ENCODE measurements around the gene CBLB.
"Not testable (repeated sequence)": the region's sequence is repeated elsewhere in the genome, so short reads cannot be mapped to it uniquely, and the experiment has no call there.

The CBLB gene

GRCh38 chr3:105785803-105786202 lies 83.0 kb downstream of the CBLB start:
- peak in 1 of 14 donors; percentile 40 for DNase-seq

GRCh38 chr3:105783631-105784030 lies 85.2 kb downstream of the CBLB start:
- DNase-seq, result no peak

GRCh38 chr3:105781871-105782270 lies 86.9 kb downstream of the CBLB start:
- DNase-seq, result no peak

GRCh38 chr3:105780107-105780506 lies 88.7 kb downstream of the CBLB start:
- DNase-seq, result no peak

GRCh38 chr3:105775368-105775767 lies 93.4 kb downstream of the CBLB start:
- no peak for DNase-seq

GRCh38 chr3:105774444-105775180 lies 94.2 kb downstream of the CBLB start:
- DNase-seq, result no peak

- DNase-seq, result no peak
Measured at GRCh38 chr3:105773291-105773690, 95.5 kb downstream of the CBLB start.

- DNase-seq, result no peak
Measured at GRCh38 chr3:105772635-105773034, 96.2 kb downstream of the CBLB start.

GRCh38 chr3:105771392-105771791 lies 97.4 kb downstream of the CBLB start:
- no peak for DNase-seq

GRCh38 chr3:105770410-105770809 lies 98.4 kb downstream of the CBLB start:
- DNase-seq, result no peak

- DNase-seq, result no peak
Measured at GRCh38 chr3:105767776-105768175, 101.0 kb downstream of the CBLB start.

- DNase-seq, result no peak
Measured at GRCh38 chr3:105767216-105767615, 101.6 kb downstream of the CBLB start.

GRCh38 chr3:105765308-105765639 lies 103.5 kb downstream of the CBLB start:
- no peak for DNase-seq

- no peak for DNase-seq
Measured at GRCh38 chr3:105764378-105765307, 104.2 kb downstream of the CBLB start.

GRCh38 chr3:105763659-105764036 lies 105.2 kb downstream of the CBLB start:
- DNase-seq, result no peak

- no peak for DNase-seq
Measured at GRCh38 chr3:105762749-105763658, 105.8 kb downstream of the CBLB start.

- not testable (repeated sequence) for DNase-seq
Measured at GRCh38 chr3:105762214-105762613, 106.6 kb downstream of the CBLB start.

- no peak for DNase-seq
Measured at GRCh38 chr3:105759442-105760078, 109.3 kb downstream of the CBLB start.

- no peak for DNase-seq
Measured at GRCh38 chr3:105758451-105758850, 110.4 kb downstream of the CBLB start.

GRCh38 chr3:105755121-105755886 lies 113.5 kb downstream of the CBLB start:
- no peak for DNase-seq

GRCh38 chr3:105752791-105753415 lies 115.9 kb downstream of the CBLB start:
- DNase-seq, result peak in 1 of 14 donors; percentile 43

All from C1 segment of cervical spinal cord (tissue), 14 donors.